Adrenal gland (tissue), 12 donors: ENCODE data around the gene PLPP2. TPM values are rescaled to one million over a fixed set of nuclear protein-coding genes. Genes with fewer than 3 reads are reported as not detected.
"Not testable (repeated sequence)": the region's sequence is repeated elsewhere in the genome, so short reads cannot be mapped to it uniquely, and the experiment has no call there.

Experiments used
- DNase-seq, 7 donors: peaks; one replicate each; pipeline ENCODE4 v3.0.0-alpha.2; 2019 to 2020
- H3K27ac ChIP-seq, 5 donors: fragments of 200-600 bp; sonication (generic) in 4 of 5; 1 replicate in 3 of 5; 2 replicates in 2 of 5; pipeline versions ENCODE4 v1.5.1 to v1.8.0; 2016 to 2020; ENCODE audit warnings: mild to moderate bottlenecking in 1 of 5
- H3K27me3 ChIP-seq: fragments of 200-600 bp; 2 replicates; pipeline ENCODE4 v1.8.0; 2021
- H3K36me3 ChIP-seq, 2 donors: fragments of 200-600 bp; replicated peaks in 1 of 2; 1 replicate in 1 of 2; 2 replicates in 1 of 2; pipeline versions ENCODE4 v1.5.1 to v1.8.0; 2018 to 2022
- H3K4me1 ChIP-seq, 2 donors: fragments of 200-600 bp; replicated peaks in 1 of 2; 1 replicate in 1 of 2; 2 replicates in 1 of 2; pipeline versions ENCODE4 v1.5.1 to v1.8.0; 2018 to 2021
- H3K4me3 ChIP-seq, 4 donors: fragments of 200-600 bp; sonication (generic) in 3 of 4; one replicate each; pipeline ENCODE4 v1.5.1; 2016 to 2018
- H3K9me3 ChIP-seq, 3 donors: fragments of 200-600 bp; sonication (generic) in 1 of 3; replicated peaks in 1 of 3; 1 replicate in 2 of 3; 2 replicates in 1 of 3; pipeline versions ENCODE4 v1.5.1 to v1.8.0; 2016 to 2021
- POLR2A ChIP-seq, 2 donors: fragments of 450-650 bp; IDR thresholded peaks; one replicate each; pipeline ENCODE4 v1.6.1; 2017; ENCODE audit warnings: antibody characterized with exemption in 2 of 2, mild to moderate bottlenecking in 2 of 2, moderate library complexity in 1 of 2
- WGBS, 4 donors: extraction: QIAGEN DNeasy Blood & Tissue Kit in 2 of 4; methylation state at CpG; one replicate each; pipeline versions ENCODE4 v1.1.5 to v1.1.7; 2013 to 2017; 5-methylcytosine and 5-hydroxymethylcytosine counted together
- intact Hi-C, 2 donors: fragments of 100-400 bp; cut with DNase I; formaldehyde crosslinking; loops; one replicate each; pipeline versions ENCODE4 v1.14.1 to v1.15.0; 2022 to 2023
- polyA plus RNA-seq, 3 donors: library from polyadenylated mRNA; stranded (reverse); fragments of 200-250 nt in 2 of 3; fragments of 350-450 nt in 1 of 3; fragmentation: Illumina TruSeq in 1 of 3; extraction: RNeasy Lipid Tissue Mini Kit (QIAGEN cat#74804) in 1 of 3; gene quantifications; one replicate each; pipeline ENCODE4 v1.2.3, GENCODE V29; 2013 to 2014
- total RNA-seq, 9 donors: library from RNA; depleted of rRNA in 4 of 9; stranded (reverse); fragments of >200 nt in 4 of 9; fragments of 120-200 nt in 1 of 9; fragmentation: NEBNext Ultra II Directional in 1 of 9; extraction: Animal tissue kit (Norgen Biotek cat#: 25700) in 1 of 9; gene quantifications; one replicate each; pipeline versions ENCODE4 v1.1.0 to v1.2.4, GENCODE V29; 2013 to 2023
- TF ChIP-seq, protein P1 (sequence below), 6 experiments: fragments of 450-650 bp in 4 of 6; fragments of 200-600 bp in 2 of 6; sonication (generic) in 1 of 6; IDR thresholded peaks; 1 replicate in 5 of 6; 2 replicates in 1 of 6; pipeline versions ENCODE4 v1.5.1 to v1.8.0; 2016 to 2021; ENCODE audit warnings: antibody characterized with exemption in 6 of 6, mild to moderate bottlenecking in 2 of 6, moderate library complexity in 1 of 6
- donor health status: healthy with polysubstance abuse.
- donor health status: Bipolar disorder and iron deficiency.
- donor health status: DM: yes; HTN: yes; CAD: no.
- donor health status: DM: no; HTN: no; CAD: no.
- donor health status: DM: no; HTN: no; CAD: no.
- donor health status: DM: yes; HTN: yes; CAD: no.

PLPP2 gene
- total and polyA plus RNA-seq, 12 donors = 0.33 to 272 (median 5.0) TPM

DNA sequence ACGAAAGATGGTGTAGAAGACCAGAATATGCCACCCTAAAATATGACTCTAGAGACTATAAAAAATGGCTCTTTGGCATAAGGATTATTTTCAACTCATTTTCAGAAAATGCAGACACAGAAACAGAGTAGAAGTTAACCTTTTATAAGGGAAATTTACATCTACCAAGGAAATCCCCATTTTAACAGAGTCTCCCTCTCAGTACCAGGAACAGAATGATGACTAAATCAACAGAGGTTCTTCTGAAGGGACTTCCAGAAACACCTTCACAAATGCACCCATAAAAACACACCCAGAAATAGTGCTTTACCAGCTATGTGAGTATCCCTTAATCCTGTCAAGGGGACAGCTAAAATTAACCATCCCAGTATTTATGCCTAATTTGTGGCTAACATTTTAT lies 29.1 kb downstream of the PLPP2 start:
- TF ChIP-seq POLR2A (IDR thresholded peaks at IDR 0.05) = no peak
- TF ChIP-seq, protein P1, sequence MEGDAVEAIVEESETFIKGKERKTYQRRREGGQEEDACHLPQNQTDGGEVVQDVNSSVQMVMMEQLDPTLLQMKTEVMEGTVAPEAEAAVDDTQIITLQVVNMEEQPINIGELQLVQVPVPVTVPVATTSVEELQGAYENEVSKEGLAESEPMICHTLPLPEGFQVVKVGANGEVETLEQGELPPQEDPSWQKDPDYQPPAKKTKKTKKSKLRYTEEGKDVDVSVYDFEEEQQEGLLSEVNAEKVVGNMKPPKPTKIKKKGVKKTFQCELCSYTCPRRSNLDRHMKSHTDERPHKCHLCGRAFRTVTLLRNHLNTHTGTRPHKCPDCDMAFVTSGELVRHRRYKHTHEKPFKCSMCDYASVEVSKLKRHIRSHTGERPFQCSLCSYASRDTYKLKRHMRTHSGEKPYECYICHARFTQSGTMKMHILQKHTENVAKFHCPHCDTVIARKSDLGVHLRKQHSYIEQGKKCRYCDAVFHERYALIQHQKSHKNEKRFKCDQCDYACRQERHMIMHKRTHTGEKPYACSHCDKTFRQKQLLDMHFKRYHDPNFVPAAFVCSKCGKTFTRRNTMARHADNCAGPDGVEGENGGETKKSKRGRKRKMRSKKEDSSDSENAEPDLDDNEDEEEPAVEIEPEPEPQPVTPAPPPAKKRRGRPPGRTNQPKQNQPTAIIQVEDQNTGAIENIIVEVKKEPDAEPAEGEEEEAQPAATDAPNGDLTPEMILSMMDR (IDR thresholded peaks at IDR 0.05) = no peak
- Histone ChIP-seq H3K9me3 (no peaks in the 10 kb centered on the region), H3K27ac (no peak overlapping the region), H3K27me3 (peaks cover 11% of the 10 kb centered on the region), H3K4me3 (no peak overlapping the region), H3K4me1 (no peaks in the 10 kb centered on the region), H3K36me3 (no peaks in the 10 kb centered on the region)
- DNase-seq = no peak
- intact Hi-C loops = no loop called here
- 90 to 95% (median 91%) methylated on average over 1 of the region's 1 CpG for WGBS, 4 donors

GRCh38 chr19:256804-257203 lies 34.4 kb downstream of the PLPP2 start:
- H3K4me1 ChIP-seq, H3K36me3 ChIP-seq, H3K4me3 ChIP-seq, H3K27ac ChIP-seq, DNase-seq, H3K9me3 ChIP-seq, intact Hi-C loops, H3K27me3 ChIP-seq: not testable (repeated sequence)
- WGBS, 4 donors = 62 to 68% (median 64%) methylated on average over 3 of the region's 3 CpGs

DNA sequence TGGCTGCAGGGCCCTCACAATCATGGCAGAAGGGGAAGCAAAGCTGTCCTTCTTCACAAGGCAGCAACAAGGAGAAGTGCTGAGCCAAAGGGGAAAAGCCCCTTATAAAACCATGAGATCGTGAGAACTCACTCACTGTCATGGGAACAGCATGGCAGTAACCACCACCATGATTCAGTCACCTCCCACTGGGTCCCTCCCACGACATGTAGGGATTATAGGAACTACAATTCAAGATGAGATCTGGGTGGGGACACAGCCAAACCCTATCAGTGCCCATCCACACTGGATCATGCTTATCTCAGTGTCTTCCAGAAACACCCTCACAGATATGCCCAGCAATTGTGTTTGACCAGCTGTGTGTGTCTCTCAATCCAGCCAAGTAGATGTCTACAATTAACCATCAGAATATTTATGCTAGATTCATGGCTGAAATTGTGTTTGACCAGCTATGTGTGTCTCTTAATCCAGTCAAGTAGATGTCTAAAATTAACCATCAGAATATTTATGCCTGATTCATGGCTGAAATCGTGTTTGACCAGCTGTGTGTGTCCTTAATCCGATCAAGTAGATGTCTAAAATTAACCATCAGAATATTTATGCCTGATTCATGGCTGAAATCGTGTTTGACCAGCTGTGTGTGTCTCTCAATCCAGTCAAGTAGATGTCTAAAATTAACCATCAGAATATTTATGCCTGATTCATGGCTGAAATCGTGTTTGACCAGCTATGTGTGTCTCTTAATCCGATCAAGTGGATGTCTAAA lies 38.6 kb downstream of the PLPP2 start:
- H3K27me3 ChIP-seq, intact Hi-C loops, H3K27ac ChIP-seq, H3K4me3 ChIP-seq, H3K9me3 ChIP-seq, H3K4me1 ChIP-seq, H3K36me3 ChIP-seq, DNase-seq: not testable (repeated sequence)
- WGBS, 4 donors = 37 to 63% (median 43%) methylated on average over 7 of the region's 7 CpGs

GRCh38 chr19:246551-246950 lies 44.7 kb downstream of the PLPP2 start:
- no peaks in the 10 kb centered on the region for H3K4me1 ChIP-seq
- H3K9me3 ChIP-seq = no peaks in the 10 kb centered on the region
- DNase-seq = no peak
- H3K4me3 ChIP-seq = no peak overlapping the region
- intact Hi-C loops = no loop called here
- H3K36me3 ChIP-seq = no peaks in the 10 kb centered on the region
- WGBS, 4 donors = 71 to 88% (median 81%) methylated on average over 20 to 48 of the region's 48 CpGs
- no peaks in the 10 kb centered on the region for H3K27me3 ChIP-seq
- H3K27ac ChIP-seq = no peak overlapping the region
- TF ChIP-seq, protein P1 (IDR thresholded peaks at IDR 0.05) = no peak
- no peak for TF ChIP-seq POLR2A (IDR thresholded peaks at IDR 0.05)

DNA sequence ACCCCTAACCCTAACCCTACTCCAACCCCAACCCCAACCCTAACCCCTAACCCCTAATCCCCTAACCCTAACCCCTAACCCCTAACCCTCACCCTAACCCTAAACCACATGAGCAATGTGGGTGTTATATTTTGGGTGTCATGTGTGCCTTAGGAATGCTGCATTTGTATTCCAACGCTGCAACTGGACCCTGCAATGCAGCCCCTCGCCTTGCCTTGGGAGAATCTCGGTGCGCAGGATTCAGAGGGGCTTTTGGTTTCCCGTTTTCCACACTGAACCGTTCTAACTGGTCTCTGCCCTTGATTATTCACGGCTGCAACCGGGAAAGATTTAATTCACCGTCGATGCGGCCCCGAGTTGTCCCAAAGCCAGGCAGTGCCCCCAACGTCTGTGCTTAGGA lies 45.3 kb downstream of the PLPP2 start:
- H3K4me3 ChIP-seq, H3K27ac ChIP-seq: not testable (repeated sequence)

DNA sequence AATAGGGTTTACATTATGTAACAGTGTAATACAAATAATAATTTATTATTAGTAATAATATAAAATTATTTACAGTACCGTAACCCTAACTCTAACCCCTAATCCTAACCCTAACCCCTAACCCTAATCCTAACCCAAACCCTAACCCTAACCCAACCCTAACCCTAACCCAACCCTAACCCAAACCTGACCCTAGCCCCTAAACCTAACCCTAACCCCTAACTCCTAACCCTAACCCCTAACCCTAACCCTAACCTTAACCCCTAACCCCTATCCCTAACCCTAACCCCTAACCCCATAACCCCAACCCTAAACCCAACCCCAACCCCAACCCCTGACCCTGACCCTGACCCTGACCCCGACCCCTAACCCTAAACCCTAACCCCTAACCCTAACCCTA lies 45.7 kb downstream of the PLPP2 start:
- DNase-seq = no peak
- intact Hi-C loops = no loop called here

More for the DNA sequence above, 45.3 kb downstream of the PLPP2 start:
- H3K27me3 ChIP-seq, H3K36me3 ChIP-seq, intact Hi-C loops, H3K4me1 ChIP-seq, H3K9me3 ChIP-seq: not testable (repeated sequence)
- WGBS, 4 donors = 63 to 85% (median 73%) methylated on average over 11 to 13 of the region's 13 CpGs
- DNase-seq = peak in 3 of 7 donors; percentile 8 to 51 (median 19)

More for the DNA sequence above, 45.7 kb downstream of the PLPP2 start:
- H3K9me3 ChIP-seq = no peaks in the 10 kb centered on the region
- no peaks in the 10 kb centered on the region for H3K36me3 ChIP-seq
- H3K27me3 ChIP-seq = no peaks in the 10 kb centered on the region
- 86 to 92% (median 88%) methylated on average over 2 of the region's 2 CpGs for WGBS, 4 donors
- TF ChIP-seq POLR2A (IDR thresholded peaks at IDR 0.05) = no peak
- TF ChIP-seq, protein P1 (IDR thresholded peaks at IDR 0.05) = no peak
- H3K4me3 ChIP-seq = no peak overlapping the region
- no peak overlapping the region for H3K27ac ChIP-seq
- no peaks in the 10 kb centered on the region for H3K4me1 ChIP-seq
